Esophagus muscularis mucosa (tissue), 3 donors: ENCODE results near the gene UNC13A.

Experiments
- CTCF ChIP-seq, 3 experiments: fragments of 200-600 bp in 2 of 3; fragments of 450-650 bp in 1 of 3; sonication (generic) in 2 of 3; IDR thresholded peaks; one replicate each; pipeline ENCODE4 v1.5.1; 2017 to 2019; ENCODE audit warnings: antibody characterized with exemption in 3 of 3, mild to moderate bottlenecking in 2 of 3, moderate library complexity in 1 of 3
- POLR2A ChIP-seq: fragments of 450-650 bp; IDR thresholded peaks from one replicate; pipeline ENCODE4 v1.6.1; 2017; ENCODE audit warnings: antibody characterized with exemption, moderate library complexity, mild to moderate bottlenecking, low read depth
- POLR2AphosphoS5 ChIP-seq, 2 donors: sonication (generic); formaldehyde crosslinking; IDR thresholded peaks; one replicate each; pipeline ENCODE4 v1.6.1; 2017; ENCODE audit warnings: antibody characterized with exemption in 2 of 2

- TF ChIP-seq CTCF (IDR thresholded peaks at IDR 0.05), result no peak
- no peak for TF ChIP-seq POLR2AphosphoS5 (IDR thresholded peaks at IDR 0.05)
- TF ChIP-seq POLR2A, result no peak
Measured at GRCh38 chr19:17598953-17599352, 89.2 kb downstream of the UNC13A start.
